CMK (cell line): Measurements from ENCODE around the gene HOTAIR.

Experiments used
- DNase-seq: peaks from one replicate; pipeline ENCODE4 v3.0.0-alpha.2; 2010; ENCODE audit warnings: low read depth

Gene HOTAIR

GRCh38 chr12:53927220-53928029 lies 47.3 kb downstream of the HOTAIR start:
- DNase-seq, result no peak

GRCh38 chr12:53924521-53925405 lies 50.0 kb downstream of the HOTAIR start:
- no peak for DNase-seq

GRCh38 chr12:53916788-53917655 lies 57.7 kb downstream of the HOTAIR start:
- no peak for DNase-seq
